ELR (cell line): ENCODE measurements around the gene TOMM34.

Source experiments
- DNase-seq: peaks from one replicate; pipeline ENCODE4 v3.0.0-alpha.2; 2015; ENCODE audit warnings: low read depth

Gene TOMM34

GRCh38 chr20:44960103-44960852 lies at the start of gene TOMM34:
Gene TOMM34 (minus strand): TSS chr20:44960397. CDS start chr20:44960333, 64 bp downstream.
- DNase-seq, result peak; percentile 99

- peak; percentile 44 for DNase-seq
These were observed 48.4 kb upstream of the TOMM34 start for GRCh38 chr20:45008521-45009049.

- no peak for DNase-seq
These were observed 37.5 kb upstream of the TOMM34 start for GRCh38 chr20:44997668-44998067.

- no peak for DNase-seq
These were observed 37.0 kb upstream of the TOMM34 start for GRCh38 chr20:44997171-44997570.

- peak; percentile 54 for DNase-seq
These were observed 33.1 kb upstream of the TOMM34 start for GRCh38 chr20:44993343-44993742.

- no peak for DNase-seq
These were observed 30.8 kb upstream of the TOMM34 start for GRCh38 chr20:44990957-44991356.

GRCh38 chr20:44990425-44990824 lies 30.2 kb upstream of the TOMM34 start:
- peak; percentile 33 for DNase-seq

- DNase-seq, result no peak
These were observed 28.5 kb upstream of the TOMM34 start for GRCh38 chr20:44988631-44989171.

GRCh38 chr20:44983093-44983674 lies 23.0 kb upstream of the TOMM34 start:
- no peak for DNase-seq

GRCh38 chr20:44981736-44982406 lies 21.7 kb upstream of the TOMM34 start:
- DNase-seq, result no peak

- peak; percentile 63 for DNase-seq
These were observed 19.0 kb upstream of the TOMM34 start for GRCh38 chr20:44979090-44979621.

GRCh38 chr20:44976698-44977097 lies 16.5 kb upstream of the TOMM34 start:
- no peak for DNase-seq

- DNase-seq, result peak; percentile 72
These were observed 12.9 kb upstream of the TOMM34 start for GRCh38 chr20:44973053-44973452.

GRCh38 chr20:44970243-44970757 lies 10.1 kb upstream of the TOMM34 start:
- no peak for DNase-seq

GRCh38 chr20:44969300-44969894 lies 9.2 kb upstream of the TOMM34 start:
- DNase-seq, result peak; percentile 17

- DNase-seq, result peak; percentile 77
These were observed 7.1 kb upstream of the TOMM34 start for GRCh38 chr20:44967207-44967807.

GRCh38 chr20:44966030-44966961 lies 6.1 kb upstream of the TOMM34 start, which contains the start of gene STK4:
Gene STK4 (plus strand): TSS chr20:44966512. CDS start chr20:44966569, 57 bp downstream.
- peak; percentile 97 for DNase-seq

GRCh38 chr20:44965651-44966029 lies 5.4 kb upstream of the TOMM34 start:
- no peak for DNase-seq

- DNase-seq, result no peak
These were observed 3.4 kb upstream of the TOMM34 start for GRCh38 chr20:44963325-44964215.
